Measurements from ENCODE around the gene BMI1.

BMI1 gene

DNA sequence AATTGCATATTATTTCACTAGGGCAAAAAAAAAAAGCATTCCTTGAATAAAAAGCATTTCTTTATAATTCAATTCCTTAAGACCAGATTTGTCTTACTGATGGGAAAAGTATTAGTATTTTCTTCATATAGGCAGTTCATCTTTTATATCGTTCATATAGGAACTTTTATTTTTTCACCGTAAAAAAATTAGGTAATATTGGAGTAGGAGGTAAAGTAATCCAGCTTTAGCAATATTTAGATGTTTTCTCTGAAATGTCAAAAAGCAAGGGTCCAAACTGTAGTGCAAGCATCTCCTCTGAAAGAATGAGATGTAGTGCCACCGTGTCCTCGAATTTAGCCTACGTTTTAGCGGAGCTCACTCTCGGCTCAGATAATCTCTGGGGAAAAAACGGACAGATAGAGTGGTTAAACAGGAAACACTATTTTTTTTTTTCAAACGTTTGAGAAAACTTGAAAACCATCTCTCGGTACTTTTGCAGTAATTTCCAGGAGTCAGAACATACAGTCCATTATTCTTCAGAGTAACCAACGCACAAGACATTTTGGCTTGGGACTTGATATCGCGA, 18.9 kb downstream of the BMI1 start:
- peak overlapping the region; percentile 73 for H3K4me3 ChIP-seq (ENCODE audit: low read length)
- no peak for DNase-seq (ENCODE audit: low read depth)
- TF ChIP-seq, protein P1, sequence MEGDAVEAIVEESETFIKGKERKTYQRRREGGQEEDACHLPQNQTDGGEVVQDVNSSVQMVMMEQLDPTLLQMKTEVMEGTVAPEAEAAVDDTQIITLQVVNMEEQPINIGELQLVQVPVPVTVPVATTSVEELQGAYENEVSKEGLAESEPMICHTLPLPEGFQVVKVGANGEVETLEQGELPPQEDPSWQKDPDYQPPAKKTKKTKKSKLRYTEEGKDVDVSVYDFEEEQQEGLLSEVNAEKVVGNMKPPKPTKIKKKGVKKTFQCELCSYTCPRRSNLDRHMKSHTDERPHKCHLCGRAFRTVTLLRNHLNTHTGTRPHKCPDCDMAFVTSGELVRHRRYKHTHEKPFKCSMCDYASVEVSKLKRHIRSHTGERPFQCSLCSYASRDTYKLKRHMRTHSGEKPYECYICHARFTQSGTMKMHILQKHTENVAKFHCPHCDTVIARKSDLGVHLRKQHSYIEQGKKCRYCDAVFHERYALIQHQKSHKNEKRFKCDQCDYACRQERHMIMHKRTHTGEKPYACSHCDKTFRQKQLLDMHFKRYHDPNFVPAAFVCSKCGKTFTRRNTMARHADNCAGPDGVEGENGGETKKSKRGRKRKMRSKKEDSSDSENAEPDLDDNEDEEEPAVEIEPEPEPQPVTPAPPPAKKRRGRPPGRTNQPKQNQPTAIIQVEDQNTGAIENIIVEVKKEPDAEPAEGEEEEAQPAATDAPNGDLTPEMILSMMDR (conservative IDR thresholded peaks at IDR 0.05; ENCODE audit: low read length) = no peak

DNA sequence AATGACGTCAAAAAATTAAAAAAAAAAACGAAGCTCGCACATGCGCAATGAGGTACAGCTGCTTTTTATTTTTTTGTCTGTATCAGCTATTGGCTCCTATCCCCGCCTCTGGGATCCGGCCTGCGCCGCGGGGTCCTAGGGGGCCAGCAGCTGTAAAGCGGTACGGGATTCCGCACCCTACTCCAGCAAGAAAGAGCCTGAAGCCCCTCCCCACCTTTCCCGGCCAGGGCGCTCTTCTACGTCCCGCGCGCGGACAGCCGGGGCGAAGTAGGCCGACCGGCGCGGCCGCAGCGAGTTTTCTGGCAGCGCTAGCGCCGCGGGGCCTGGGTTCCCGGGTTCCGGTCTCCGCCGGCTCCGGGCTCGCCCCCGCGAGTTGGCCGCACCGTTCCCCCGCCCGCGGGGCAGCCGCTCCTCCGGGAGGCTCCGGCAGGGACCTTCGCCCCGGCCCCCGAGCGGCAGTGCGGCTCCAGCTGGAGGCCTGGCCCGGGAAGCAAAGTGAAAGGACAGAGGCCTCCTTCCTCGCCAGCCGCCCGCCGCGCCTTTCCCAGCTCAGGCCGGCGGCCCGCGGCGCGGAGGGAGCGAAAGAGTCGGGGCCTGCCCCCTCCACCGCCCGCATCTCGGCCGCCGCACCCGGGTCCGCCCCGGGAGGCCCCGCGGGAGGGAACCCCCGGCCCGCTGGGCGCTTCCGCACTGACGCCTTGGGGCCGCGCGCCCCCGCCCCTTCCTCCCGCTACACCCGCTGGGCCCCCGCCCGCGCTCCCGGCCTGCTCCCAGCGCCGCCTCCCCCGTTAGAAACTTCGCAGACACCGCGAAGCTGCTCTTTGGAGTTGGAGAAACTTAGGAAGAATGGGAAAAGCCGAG, 19.7 kb downstream of the BMI1 start:
- TF ChIP-seq, protein P1 (conservative IDR thresholded peaks at IDR 0.05; ENCODE audit: low read length) = no peak
- peak overlapping the region; percentile 73 for H3K4me3 ChIP-seq (ENCODE audit: low read length)
- peak; percentile 75 for DNase-seq (ENCODE audit: low read depth)

DNA sequence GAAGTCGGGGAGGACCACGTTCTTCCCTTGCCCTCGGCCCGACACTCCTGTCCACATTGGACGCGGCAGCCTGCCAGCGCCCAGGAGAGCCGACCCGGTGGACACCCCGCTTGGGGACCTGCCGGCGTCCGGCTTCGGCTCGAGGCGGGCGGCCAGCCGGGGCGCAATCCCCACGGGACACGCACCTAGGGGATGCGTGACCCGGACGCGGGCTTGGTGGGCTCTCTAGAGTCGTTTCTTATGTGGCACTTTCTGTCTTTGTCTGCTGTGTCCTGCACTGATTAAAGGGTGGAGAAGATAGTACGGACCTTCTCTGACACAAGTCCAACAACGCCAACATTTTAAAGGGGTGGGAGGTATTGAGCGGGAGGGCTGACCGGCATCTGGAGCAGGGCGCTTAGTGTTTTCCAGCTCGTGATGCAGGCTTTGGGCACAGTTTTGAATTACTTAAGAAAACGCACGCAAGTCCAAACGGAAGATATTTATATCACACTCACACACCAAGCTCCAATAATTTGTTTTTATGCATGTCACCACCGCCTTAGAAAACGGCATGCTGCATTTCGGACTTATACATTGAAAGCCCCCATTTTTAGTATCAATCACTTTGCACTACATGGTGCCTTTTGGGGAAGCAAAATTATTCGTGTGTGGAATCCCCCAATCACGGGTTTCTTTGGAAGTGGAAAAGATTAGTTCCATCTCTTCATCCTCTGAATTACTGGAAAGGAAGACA, 20.5 kb downstream of the BMI1 start:
- DNase-seq (ENCODE audit: low read depth) = peak; percentile 34
- TF ChIP-seq, protein P1 (conservative IDR thresholded peaks at IDR 0.05; ENCODE audit: low read length) = no peak
- H3K4me3 ChIP-seq (ENCODE audit: low read length) = peak overlapping the region; percentile 73

DNA sequence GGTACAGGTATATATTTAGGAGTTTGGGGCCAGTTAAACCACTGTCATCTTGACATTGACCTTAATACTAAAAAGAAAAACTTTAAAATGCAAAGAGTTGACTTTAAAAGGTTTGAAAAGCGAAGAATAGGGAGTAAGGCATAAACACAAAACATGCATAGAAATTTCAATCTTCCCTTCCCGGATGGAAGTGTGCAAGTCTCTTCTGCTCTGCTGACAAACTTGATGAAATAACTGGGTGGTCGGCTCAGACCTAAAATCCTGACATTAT, 21.0 kb downstream of the BMI1 start:
- TF ChIP-seq, protein P1 (conservative IDR thresholded peaks at IDR 0.05; ENCODE audit: low read length) = no peak
- no peak overlapping the region for H3K4me3 ChIP-seq (ENCODE audit: low read length)
- DNase-seq (ENCODE audit: low read depth) = no peak

DNA sequence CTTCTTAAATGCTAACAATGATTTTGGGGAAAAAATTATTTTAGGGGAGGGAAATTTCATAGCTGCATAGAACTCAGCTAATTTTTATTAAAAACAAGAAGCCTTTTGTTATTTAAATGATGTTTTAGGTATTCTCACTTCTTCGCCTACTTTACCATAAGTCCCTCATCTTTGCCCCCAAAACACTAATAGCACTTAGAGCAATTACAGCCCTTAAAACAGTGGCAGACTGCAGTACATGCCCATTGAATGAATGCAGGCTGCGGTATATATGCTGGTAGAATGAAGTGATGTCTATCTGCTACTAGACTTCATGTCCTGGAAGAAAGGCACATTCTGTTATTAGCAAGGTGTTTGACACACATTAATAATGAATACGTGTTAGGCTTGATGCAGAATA, 21.5 kb downstream of the BMI1 start:
- H3K4me3 ChIP-seq (ENCODE audit: low read length) = no peak overlapping the region

DNA sequence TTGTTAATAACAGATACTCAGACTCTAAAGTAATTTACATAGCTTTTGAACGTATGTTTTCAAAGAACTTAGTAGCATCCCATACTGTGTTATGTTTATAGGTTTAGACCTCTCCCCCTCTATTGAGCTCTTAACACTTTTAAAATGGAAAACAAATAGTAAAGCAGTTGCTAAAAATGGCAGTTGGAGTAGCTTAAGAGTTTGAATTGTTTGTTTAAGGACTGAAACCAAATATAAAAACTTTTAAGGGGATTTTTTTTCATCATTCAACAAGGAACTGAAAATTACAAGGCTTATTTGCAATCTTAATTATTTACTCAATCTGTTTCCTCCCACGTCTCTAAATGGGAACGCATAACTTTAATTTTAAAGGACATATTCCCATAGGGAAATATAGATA, 22.8 kb downstream of the BMI1 start:
- TF ChIP-seq, protein P1 (conservative IDR thresholded peaks at IDR 0.05; ENCODE audit: low read length) = no peak
- no peak overlapping the region for H3K4me3 ChIP-seq (ENCODE audit: low read length)
- DNase-seq (ENCODE audit: low read depth) = no peak

More for the DNA sequence above, 21.5 kb downstream of the BMI1 start:
- DNase-seq (ENCODE audit: low read depth) = no peak
- TF ChIP-seq, protein P1 (conservative IDR thresholded peaks at IDR 0.05; ENCODE audit: low read length) = no peak
